GM19395 (cell line): ENCODE measurements around the gene SCAI.
"Not testable (repeated sequence)": the region's sequence is repeated elsewhere in the genome, so short reads cannot be mapped to it uniquely, and the experiment has no call there.

Source experiments
- ATAC-seq: cut with Tn5 transposase; IDR thresholded peaks from one replicate; pipeline ENCODE4 v1.9.1; 2021; ENCODE audit warnings: mild to moderate bottlenecking, moderate library complexity; ENCODE audit not compliant: unreplicated experiment

SCAI gene

GRCh38 chr9:125108541-125108940 is 34.8 kb downstream of the SCAI start:
- ATAC-seq: not testable (repeated sequence)

- no peak for ATAC-seq
Measured at GRCh38 chr9:125106285-125106893, 36.9 kb downstream of the SCAI start.

GRCh38 chr9:125103770-125104460 is 39.4 kb downstream of the SCAI start:
- no peak for ATAC-seq

- ATAC-seq: no peak
Measured at GRCh38 chr9:125103021-125103420, 40.3 kb downstream of the SCAI start.

- ATAC-seq: no peak
Measured at GRCh38 chr9:125100822-125101221, 42.5 kb downstream of the SCAI start.

- ATAC-seq: no peak
Measured at GRCh38 chr9:125099816-125100215, 43.5 kb downstream of the SCAI start.

GRCh38 chr9:125095821-125096443 is 47.4 kb downstream of the SCAI start:
- ATAC-seq: no peak

GRCh38 chr9:125091121-125091520 is 52.2 kb downstream of the SCAI start:
- ATAC-seq: no peak

- ATAC-seq: no peak
Measured at GRCh38 chr9:125089331-125089730, 54.0 kb downstream of the SCAI start.

GRCh38 chr9:125088752-125089151 is 54.6 kb downstream of the SCAI start:
- ATAC-seq: no peak

GRCh38 chr9:125085703-125086477 is 57.4 kb downstream of the SCAI start:
- ATAC-seq: no peak

GRCh38 chr9:125082197-125082596 is 61.1 kb downstream of the SCAI start:
- ATAC-seq: not testable (repeated sequence)

- ATAC-seq: not testable (repeated sequence)
Measured at GRCh38 chr9:125080797-125081196, 62.5 kb downstream of the SCAI start.

GRCh38 chr9:125079931-125080330 is 63.4 kb downstream of the SCAI start:
- ATAC-seq: no peak

- no peak for ATAC-seq
Measured at GRCh38 chr9:125075997-125076396, 67.3 kb downstream of the SCAI start.

- ATAC-seq: no peak
Measured at GRCh38 chr9:125074976-125075375, 68.4 kb downstream of the SCAI start.

GRCh38 chr9:125066839-125067619 is 76.3 kb downstream of the SCAI start:
- no peak for ATAC-seq

- no peak for ATAC-seq
Measured at GRCh38 chr9:125061391-125061790, 81.9 kb downstream of the SCAI start.

- no peak for ATAC-seq
Measured at GRCh38 chr9:125049212-125050049, 93.9 kb downstream of the SCAI start.

GRCh38 chr9:125043631-125044030 is 99.7 kb downstream of the SCAI start:
- no peak for ATAC-seq
